Adrenal gland (tissue), 12 donors: ENCODE results near the gene BCORL1. TPM values are rescaled to one million over a fixed set of nuclear protein-coding genes. Genes with fewer than 3 reads are reported as not detected.

Experiments used
- DNase-seq, 7 donors: peaks; one replicate each; pipeline ENCODE4 v3.0.0-alpha.2; 2019 to 2020
- H3K27ac ChIP-seq, 5 donors: fragments of 200-600 bp; sonication (generic) in 4 of 5; 1 replicate in 3 of 5; 2 replicates in 2 of 5; pipeline versions ENCODE4 v1.5.1 to v1.8.0; 2016 to 2020; ENCODE audit warnings: mild to moderate bottlenecking in 1 of 5
- H3K27me3 ChIP-seq: fragments of 200-600 bp; 2 replicates; pipeline ENCODE4 v1.8.0; 2021
- H3K36me3 ChIP-seq, 2 donors: fragments of 200-600 bp; replicated peaks in 1 of 2; 1 replicate in 1 of 2; 2 replicates in 1 of 2; pipeline versions ENCODE4 v1.5.1 to v1.8.0; 2018 to 2022
- H3K4me1 ChIP-seq, 2 donors: fragments of 200-600 bp; replicated peaks in 1 of 2; 1 replicate in 1 of 2; 2 replicates in 1 of 2; pipeline versions ENCODE4 v1.5.1 to v1.8.0; 2018 to 2021
- H3K4me3 ChIP-seq, 4 donors: fragments of 200-600 bp; sonication (generic) in 3 of 4; one replicate each; pipeline ENCODE4 v1.5.1; 2016 to 2018
- H3K9me3 ChIP-seq, 3 donors: fragments of 200-600 bp; sonication (generic) in 1 of 3; replicated peaks in 1 of 3; 1 replicate in 2 of 3; 2 replicates in 1 of 3; pipeline versions ENCODE4 v1.5.1 to v1.8.0; 2016 to 2021
- CTCF ChIP-seq, 6 experiments: fragments of 450-650 bp in 4 of 6; fragments of 200-600 bp in 2 of 6; sonication (generic) in 1 of 6; IDR thresholded peaks; 1 replicate in 5 of 6; 2 replicates in 1 of 6; pipeline versions ENCODE4 v1.5.1 to v1.8.0; 2016 to 2021; ENCODE audit warnings: antibody characterized with exemption in 6 of 6, mild to moderate bottlenecking in 2 of 6, moderate library complexity in 1 of 6
- POLR2A ChIP-seq, 2 donors: fragments of 450-650 bp; IDR thresholded peaks; one replicate each; pipeline ENCODE4 v1.6.1; 2017; ENCODE audit warnings: antibody characterized with exemption in 2 of 2, mild to moderate bottlenecking in 2 of 2, moderate library complexity in 1 of 2
- WGBS, 4 donors: extraction: QIAGEN DNeasy Blood & Tissue Kit in 2 of 4; methylation state at CpG; one replicate each; pipeline versions ENCODE4 v1.1.5 to v1.1.7; 2013 to 2017; 5-methylcytosine and 5-hydroxymethylcytosine counted together
- intact Hi-C, 2 donors: fragments of 100-400 bp; cut with DNase I; formaldehyde crosslinking; loops; one replicate each; pipeline versions ENCODE4 v1.14.1 to v1.15.0; 2022 to 2023
- polyA plus RNA-seq, 3 donors: library from polyadenylated mRNA; stranded (reverse); fragments of 200-250 nt in 2 of 3; fragments of 350-450 nt in 1 of 3; fragmentation: Illumina TruSeq in 1 of 3; extraction: RNeasy Lipid Tissue Mini Kit (QIAGEN cat#74804) in 1 of 3; gene quantifications; one replicate each; pipeline ENCODE4 v1.2.3, GENCODE V29; 2013 to 2014
- total RNA-seq, 9 donors: library from RNA; depleted of rRNA in 4 of 9; stranded (reverse); fragments of >200 nt in 4 of 9; fragments of 120-200 nt in 1 of 9; fragmentation: NEBNext Ultra II Directional in 1 of 9; extraction: Animal tissue kit (Norgen Biotek cat#: 25700) in 1 of 9; gene quantifications; one replicate each; pipeline versions ENCODE4 v1.1.0 to v1.2.4, GENCODE V29; 2013 to 2023
- donor health status: healthy with polysubstance abuse.
- donor health status: Bipolar disorder and iron deficiency.
- donor health status: DM: yes; HTN: yes; CAD: no.
- donor health status: DM: no; HTN: no; CAD: no.
- donor health status: DM: no; HTN: no; CAD: no.
- donor health status: DM: yes; HTN: yes; CAD: no.

BCORL1 gene
- total and polyA plus RNA-seq, 12 donors: 1.4 to 18.5 (median 7.0) TPM

- H3K4me1 ChIP-seq: peaks cover 0 to 7% of the 10 kb centered on the region in 2 donors
- intact Hi-C loops: no loop called here
- no peaks in the 10 kb centered on the region for H3K36me3 ChIP-seq
- H3K27ac ChIP-seq: no peak overlapping the region
- H3K9me3 ChIP-seq: no peaks in the 10 kb centered on the region
- DNase-seq: no peak
- no peaks in the 10 kb centered on the region for H3K27me3 ChIP-seq
- no peak for TF ChIP-seq CTCF (IDR thresholded peaks at IDR 0.05)
- 76 to 94% (median 84%) methylated on average over 2 to 3 of the region's 3 CpGs for WGBS, 4 donors
- H3K4me3 ChIP-seq: no peak overlapping the region
Measured at GRCh38 chrX:129998021-129998420, 15.6 kb downstream of the BCORL1 start.

DNA sequence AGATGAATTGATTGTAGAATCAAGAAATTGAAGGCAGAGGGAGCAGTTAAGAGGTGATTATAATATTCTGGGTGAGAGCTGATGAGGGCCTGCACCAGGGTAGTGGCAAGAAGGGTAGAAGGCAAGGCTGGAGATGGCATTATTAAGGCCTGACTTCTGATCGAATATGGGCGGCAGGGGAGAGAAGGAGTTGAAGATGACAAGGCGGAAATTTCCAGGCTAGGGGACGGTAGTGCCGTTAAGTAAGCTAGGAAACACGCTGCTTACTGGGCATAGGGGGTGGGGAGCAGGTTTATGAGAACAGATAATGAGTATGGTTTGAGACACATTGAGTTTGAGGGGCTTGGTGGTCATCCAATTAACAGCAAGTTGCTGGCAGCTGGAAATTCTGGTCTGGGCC, 19.5 kb downstream of the BCORL1 start:
- no peak overlapping the region for H3K27ac ChIP-seq
- no peak for TF ChIP-seq CTCF (IDR thresholded peaks at IDR 0.05)
- no peak for TF ChIP-seq POLR2A (IDR thresholded peaks at IDR 0.05)
- no peaks in the 10 kb centered on the region for H3K4me1 ChIP-seq
- 74 to 84% (median 79%) methylated on average over 6 of the region's 6 CpGs for WGBS, 4 donors
- intact Hi-C loops: no loop called here
- DNase-seq: no peak
- H3K9me3 ChIP-seq: no peaks in the 10 kb centered on the region
- no peak overlapping the region for H3K4me3 ChIP-seq
- no peaks in the 10 kb centered on the region for H3K27me3 ChIP-seq
- H3K36me3 ChIP-seq: no peaks in the 10 kb centered on the region

DNA sequence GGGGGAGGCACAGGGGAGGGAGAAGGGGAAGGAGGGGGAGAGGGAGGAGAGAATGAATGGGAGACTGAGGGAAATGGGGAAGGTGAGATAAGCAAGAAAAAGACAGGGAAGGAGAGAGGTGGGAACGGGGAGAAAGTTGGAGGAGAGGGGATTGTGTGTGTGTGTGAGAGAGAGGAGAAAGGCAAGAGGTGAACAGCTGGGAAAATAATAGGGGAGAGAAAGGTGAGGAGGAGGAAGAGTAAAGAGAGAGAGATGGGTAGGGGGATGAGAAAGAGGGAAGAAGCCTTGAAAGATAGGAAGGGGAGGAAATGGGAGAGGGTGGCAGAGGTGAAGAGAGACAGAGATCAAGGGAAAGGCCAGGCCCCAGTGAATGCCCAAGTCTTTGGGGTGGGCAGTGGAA, 20.1 kb downstream of the BCORL1 start:
- H3K9me3 ChIP-seq: no peaks in the 10 kb centered on the region
- TF ChIP-seq POLR2A (IDR thresholded peaks at IDR 0.05) (no peak), CTCF (IDR thresholded peaks at IDR 0.05) (no peak)
- H3K27me3 ChIP-seq: no peaks in the 10 kb centered on the region
- no peaks in the 10 kb centered on the region for H3K4me1 ChIP-seq
- H3K27ac ChIP-seq: no peak overlapping the region
- no peak overlapping the region for H3K4me3 ChIP-seq
- 60 to 95% (median 67%) methylated on average over 1 of the region's 1 CpG for WGBS, 4 donors
- DNase-seq: no peak
- no peaks in the 10 kb centered on the region for H3K36me3 ChIP-seq
- intact Hi-C loops: no loop called here

DNA sequence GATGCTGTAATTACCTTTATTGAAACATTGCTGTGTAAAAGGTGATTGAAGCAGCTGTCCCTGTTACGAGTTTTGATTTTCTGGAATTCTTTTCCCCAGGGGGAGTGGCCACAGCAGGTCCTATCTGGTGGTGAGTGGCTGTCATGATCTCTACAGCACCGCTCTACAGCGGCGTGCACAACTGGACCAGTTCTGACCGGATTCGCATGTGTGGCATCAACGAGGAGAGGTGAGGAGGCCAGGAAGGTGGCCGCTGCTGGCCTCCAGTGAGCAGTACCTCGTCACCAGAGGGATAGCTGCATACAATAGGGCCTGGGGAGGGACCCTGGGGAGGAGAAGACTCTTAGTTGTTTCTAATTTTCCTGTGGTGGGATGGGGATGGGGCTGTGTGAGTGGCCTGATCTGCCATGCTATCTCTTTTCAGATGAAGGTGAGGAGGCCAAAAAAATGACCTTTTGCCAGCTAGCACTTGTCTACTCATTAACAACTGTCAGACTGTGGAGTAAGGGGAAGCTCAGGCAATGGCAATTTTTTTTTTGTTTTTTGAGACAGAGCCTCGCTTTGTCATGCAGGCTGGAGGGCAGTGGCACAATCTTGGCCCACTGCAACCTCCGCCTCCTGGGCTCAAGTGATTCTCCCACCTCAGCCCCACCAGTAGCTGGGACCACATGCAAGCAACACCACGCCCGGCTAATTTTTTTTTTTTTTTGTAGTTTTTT, 22.8 kb downstream of the BCORL1 start:
- H3K4me3 ChIP-seq: no peak overlapping the region
- H3K27me3 ChIP-seq: no peaks in the 10 kb centered on the region
- H3K9me3 ChIP-seq: no peaks in the 10 kb centered on the region
- no peak for DNase-seq
- no peaks in the 10 kb centered on the region for H3K4me1 ChIP-seq
- TF ChIP-seq POLR2A (IDR thresholded peaks at IDR 0.05) (no peak), CTCF (IDR thresholded peaks at IDR 0.05) (no peak)
- no peaks in the 10 kb centered on the region for H3K36me3 ChIP-seq
- no peak overlapping the region for H3K27ac ChIP-seq
- intact Hi-C loops: no loop called here
- 84 to 93% (median 89%) methylated on average over 6 to 13 of the region's 13 CpGs for WGBS, 4 donors
